GM11168 (cell line): ENCODE data around the gene PALLD.

Experiments used
- in situ Hi-C: fragments of 300-500 bp; cut with MboI; formaldehyde crosslinking; loops from one replicate; pipeline ENCODE4 v1.12.0; 2022; ENCODE audit warnings: low sequenced_read_pairs; ENCODE audit not compliant: unreplicated experiment

The PALLD gene

GRCh38 chr4:168551211-168551610 lies 54.4 kb downstream of the PALLD start:
- in situ Hi-C loops: no loop called here

DNA sequence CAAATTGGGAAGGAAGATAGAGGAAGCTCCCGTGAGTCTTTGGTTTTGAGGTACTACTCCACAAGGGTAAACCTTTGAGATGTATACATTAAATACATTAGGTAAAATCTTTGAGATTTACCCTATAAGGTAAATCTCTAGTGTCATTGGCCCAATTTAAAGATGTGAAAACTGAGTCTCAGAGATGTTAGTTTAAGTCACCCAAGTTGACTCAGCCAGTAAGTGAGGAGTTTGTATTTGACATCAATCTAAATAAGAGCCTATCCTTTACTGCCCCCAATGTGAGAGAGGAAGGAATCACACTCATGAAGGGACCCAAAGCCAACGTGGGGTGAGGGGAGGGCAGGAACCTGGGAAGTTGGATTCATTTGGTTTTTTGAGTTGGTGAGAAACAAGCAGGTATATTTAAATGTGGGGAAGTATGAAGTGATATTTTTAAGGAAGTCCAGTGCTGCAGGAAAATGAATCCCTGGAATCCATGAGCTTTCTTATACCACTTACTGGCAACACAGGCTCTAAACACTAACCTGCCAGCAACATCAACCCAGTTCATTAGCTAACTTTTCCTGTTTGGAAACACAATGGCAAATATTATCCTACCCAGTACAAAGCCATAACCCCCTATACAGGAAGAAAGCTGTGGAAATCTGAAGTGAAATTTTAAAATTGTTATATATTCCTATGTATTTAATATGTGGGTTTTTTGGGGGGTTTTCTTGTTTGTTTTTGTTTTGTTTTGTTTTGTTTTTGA lies 55.3 kb downstream of the PALLD start:
- in situ Hi-C loops: no loop called here

- in situ Hi-C loops: no loop called here
Measured at GRCh38 chr4:168553714-168554370, 57.0 kb downstream of the PALLD start.

DNA sequence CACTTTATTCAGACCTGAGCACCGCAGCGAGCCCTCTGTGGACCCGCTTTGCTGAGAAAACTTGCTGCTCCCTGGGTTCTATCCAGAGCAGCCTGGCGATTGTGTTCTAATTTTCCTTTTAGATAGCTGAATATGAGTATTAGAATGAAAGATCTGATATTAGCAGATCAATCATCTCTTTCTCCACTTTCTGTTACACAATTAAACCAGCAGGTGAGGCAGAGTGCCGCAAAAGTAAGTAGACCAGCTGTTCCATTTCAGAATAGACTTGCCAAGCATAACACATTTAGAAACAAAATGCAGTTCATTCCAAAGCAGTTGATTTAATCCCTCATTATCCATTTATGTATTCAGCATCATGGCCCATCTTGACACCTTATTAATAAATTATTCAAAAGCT lies 58.6 kb downstream of the PALLD start:
- in situ Hi-C loops: no loop called here

- in situ Hi-C loops: no loop called here
Measured at GRCh38 chr4:168557658-168558057, 60.8 kb downstream of the PALLD start.

DNA sequence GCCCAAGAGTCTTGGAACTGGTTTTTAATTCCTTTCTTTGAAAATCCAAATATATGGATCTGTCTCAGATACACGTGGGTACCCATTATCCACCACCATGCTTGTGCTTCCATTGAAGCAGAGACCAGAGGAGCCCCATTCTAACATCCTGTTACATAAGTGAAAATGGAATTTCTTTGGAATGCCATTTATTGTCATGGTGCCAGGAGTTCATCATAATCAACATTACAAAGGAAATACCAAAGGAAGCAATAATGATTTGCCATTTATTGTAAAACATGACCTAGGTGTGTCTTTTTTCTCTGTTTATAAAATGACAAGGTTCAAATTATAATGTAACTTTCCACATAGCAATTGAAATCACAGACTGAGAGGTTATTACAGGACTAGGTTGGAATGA lies 61.7 kb downstream of the PALLD start:
- in situ Hi-C loops: no loop called here

GRCh38 chr4:168560184-168561180 lies 63.6 kb downstream of the PALLD start:
- in situ Hi-C loops: no loop called here

- in situ Hi-C loops: no loop called here
Measured at GRCh38 chr4:168562041-168562571, 65.3 kb downstream of the PALLD start.

- in situ Hi-C loops: no loop called here
Measured at GRCh38 chr4:168564023-168564422, 67.2 kb downstream of the PALLD start.

GRCh38 chr4:168565130-168565529 lies 68.3 kb downstream of the PALLD start:
- in situ Hi-C loops: no loop called here

DNA sequence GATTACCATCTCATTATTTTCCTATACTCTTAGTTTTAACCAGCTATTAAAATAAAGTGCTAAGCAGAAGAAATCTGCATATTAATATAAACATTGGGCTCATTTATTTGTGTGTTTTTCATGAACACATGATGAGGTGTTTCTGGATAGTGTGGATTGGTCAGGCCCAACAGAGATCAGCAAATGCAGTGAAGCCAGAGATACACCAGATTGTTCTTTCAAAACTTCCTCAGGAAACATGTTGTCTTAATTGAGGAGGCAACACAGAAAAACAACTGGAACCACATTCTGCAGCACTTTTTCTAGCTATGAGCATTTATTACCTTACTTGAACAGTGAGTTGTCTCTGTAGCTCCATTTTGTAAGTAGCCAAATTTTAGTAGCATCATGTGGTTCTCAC lies 69.9 kb downstream of the PALLD start:
- in situ Hi-C loops: no loop called here

- in situ Hi-C loops: no loop called here
Measured at GRCh38 chr4:168569066-168569930, 72.4 kb downstream of the PALLD start.

- in situ Hi-C loops: no loop called here
Measured at GRCh38 chr4:168569931-168570276, 73.1 kb downstream of the PALLD start.

DNA sequence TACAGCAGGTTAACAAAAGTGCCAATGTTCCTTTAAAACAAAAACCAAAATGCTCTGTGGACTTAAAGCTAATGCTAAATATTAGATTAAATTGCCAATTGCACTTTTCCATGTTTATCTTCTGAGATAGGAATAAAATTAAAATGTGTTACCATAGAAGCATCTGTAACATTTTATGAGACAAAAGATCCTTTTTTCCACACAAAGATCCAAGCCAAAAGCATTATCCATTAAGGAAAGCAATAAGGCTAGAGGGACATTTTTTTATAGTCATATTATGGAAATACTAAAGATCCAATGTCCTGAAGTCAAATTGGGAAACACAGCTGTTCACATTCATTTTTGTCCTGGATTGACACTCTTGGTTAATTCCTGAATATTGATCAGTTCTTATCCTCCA lies 73.6 kb downstream of the PALLD start:
- in situ Hi-C loops: no loop called here

- in situ Hi-C loops: no loop called here
Measured at GRCh38 chr4:168572002-168572401, 75.2 kb downstream of the PALLD start.

DNA sequence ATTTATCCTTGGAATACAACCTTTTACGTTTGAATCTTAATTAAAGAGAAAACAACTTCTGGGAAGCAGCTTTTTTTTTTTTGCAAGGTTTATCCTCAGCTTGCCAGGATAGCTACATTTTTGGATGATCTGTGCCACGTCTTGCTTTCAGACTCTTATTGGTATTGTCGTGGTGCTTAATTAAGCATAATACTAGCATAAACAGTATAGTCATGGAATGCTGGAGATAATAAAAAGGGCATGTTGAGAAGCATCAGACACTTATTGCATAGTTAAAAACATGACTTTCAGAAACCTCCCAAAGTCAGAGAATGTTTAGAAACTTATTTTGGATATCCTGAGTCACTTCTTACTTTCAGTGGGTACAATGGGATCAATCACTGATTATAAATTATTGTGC lies 77.0 kb downstream of the PALLD start:
- in situ Hi-C loops: no loop called here

- in situ Hi-C loops: no loop called here
Measured at GRCh38 chr4:168574581-168575295, 77.9 kb downstream of the PALLD start.

DNA sequence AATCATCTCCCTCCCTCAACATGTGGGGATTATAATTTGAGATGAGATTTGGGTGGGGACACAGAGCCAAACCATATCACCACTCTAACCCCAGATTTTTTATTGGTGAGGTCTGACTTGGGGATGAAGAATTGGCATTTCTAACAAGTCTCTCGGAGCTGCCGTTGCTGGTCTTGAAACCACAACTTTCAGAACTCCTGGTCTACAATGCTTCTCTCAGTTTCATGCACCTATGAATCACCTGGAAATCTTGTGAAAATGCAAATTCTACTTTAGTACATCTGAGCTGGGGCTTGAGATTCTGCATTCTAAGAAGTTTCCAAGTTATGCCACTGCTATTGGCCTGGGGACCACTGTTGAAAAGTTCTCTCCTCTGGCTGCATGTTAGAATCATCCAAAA lies 78.6 kb downstream of the PALLD start:
- in situ Hi-C loops: no loop called here

DNA sequence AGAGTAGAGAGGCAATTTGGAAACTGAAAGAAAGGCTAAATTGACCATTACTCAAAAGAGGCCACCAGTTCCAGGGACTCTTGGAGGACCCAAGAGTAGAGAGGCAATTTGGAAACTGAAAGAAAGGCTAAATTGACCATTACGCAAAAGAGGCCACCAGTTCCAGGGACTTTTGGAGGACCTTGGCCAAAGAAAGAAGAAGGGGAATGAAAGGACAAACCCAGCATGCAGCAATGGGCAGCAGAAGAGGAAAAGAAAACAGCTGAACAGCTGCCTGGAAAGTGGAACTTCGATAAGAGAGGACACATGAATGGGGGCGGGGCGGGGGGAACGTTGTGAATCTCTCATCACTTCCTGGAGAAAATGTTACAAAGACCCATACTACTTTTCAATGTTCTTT lies 80.8 kb downstream of the PALLD start:
- in situ Hi-C loops: no loop called here
